CD4-positive, alpha-beta memory T cell (primary cell): ENCODE measurements around the gene BABAM1. TPM values are rescaled to one million over a fixed set of nuclear protein-coding genes. Genes with fewer than 3 reads are reported as not detected.

Experiments
- CTCF ChIA-PET: fragments of 350-600 bp; sonication (Branson Sonifier 250); formaldehyde crosslinking; loops from one replicate; lab custom pipeline; 2021; ENCODE audit warnings: inconsistent platforms; ENCODE audit not compliant: partially characterized antibody; lab: Charles Lee
- POLR2A ChIA-PET: fragments of 350-600 bp; sonication (Branson Sonifier 250); formaldehyde crosslinking; loops from one replicate; lab custom pipeline; 2021; ENCODE audit not compliant: partially characterized antibody; lab: Charles Lee
- DNase-seq, 5 donors: peaks; one replicate each; pipeline versions ENCODE4 v3.0.0 to v3.0.0-alpha.2; 2020 to 2022; ENCODE audit warnings: mixed read lengths in 1 of 5
- H3K27ac ChIP-seq: one replicate; pipeline ENCODE4 v1.7.0; 2013; ENCODE audit warnings: low read depth, low read length
- H3K27me3 ChIP-seq: 2 replicates; pipeline ENCODE4 v1.7.0; 2013; ENCODE audit warnings: mild to moderate bottlenecking, low read length, moderate library complexity; ENCODE audit not compliant: insufficient read depth
- H3K36me3 ChIP-seq: 2 replicates; pipeline ENCODE4 v1.7.0; 2013; ENCODE audit warnings: mild to moderate bottlenecking, low read length, moderate library complexity; ENCODE audit not compliant: insufficient read depth
- H3K4me1 ChIP-seq: 2 replicates; pipeline ENCODE4 v1.7.0; 2013; ENCODE audit warnings: mild to moderate bottlenecking, low read length, moderate library complexity; ENCODE audit not compliant: insufficient read depth
- H3K4me3 ChIP-seq, 2 donors: one replicate each; pipeline ENCODE4 v1.7.0; 2013; ENCODE audit warnings: low read length in 2 of 2, mild to moderate bottlenecking in 1 of 2
- H3K9me3 ChIP-seq, 2 donors: one replicate each; pipeline ENCODE4 v1.7.0; 2013; ENCODE audit warnings: low read length in 2 of 2, control low read depth in 1 of 2; ENCODE audit not compliant: control insufficient read depth in 1 of 2
- H3K27ac Mint-ChIP-seq, 7 donors: one replicate each; pipeline ENCODE4 v1.8.0; 2020 to 2021; ENCODE audit warnings: mixed read lengths in 7 of 7, mild to moderate bottlenecking in 6 of 7, inconsistent platforms in 3 of 7, moderate library complexity in 3 of 7
- H3K27me3 Mint-ChIP-seq, 2 donors: one replicate each; pipeline ENCODE4 v1.8.0; 2020 to 2021; ENCODE audit warnings: mixed read lengths in 2 of 2
- H3K36me3 Mint-ChIP-seq, 2 donors: one replicate each; pipeline ENCODE4 v1.8.0; 2020 to 2021; ENCODE audit warnings: mixed read lengths in 2 of 2, inconsistent platforms in 1 of 2, mild to moderate bottlenecking in 1 of 2
- H3K4me1 Mint-ChIP-seq, 4 donors: one replicate each; pipeline ENCODE4 v1.8.0; 2020 to 2021; ENCODE audit warnings: mixed read lengths in 4 of 4, mild to moderate bottlenecking in 1 of 4
- H3K4me3 Mint-ChIP-seq, 8 donors: one replicate each; pipeline ENCODE4 v1.8.0; 2020 to 2021; ENCODE audit warnings: mixed read lengths in 8 of 8, mild to moderate bottlenecking in 7 of 8, moderate library complexity in 6 of 8, inconsistent platforms in 3 of 8
- H3K9me3 Mint-ChIP-seq, 8 donors: one replicate each; pipeline ENCODE4 v1.8.0; 2020 to 2021; ENCODE audit warnings: mixed read lengths in 8 of 8, mild to moderate bottlenecking in 5 of 8, inconsistent platforms in 3 of 8, moderate library complexity in 1 of 8
- intact Hi-C: fragments of 100-400 bp; cut with micrococcal nuclease; formaldehyde crosslinking; loops from one replicate; pipeline ENCODE4 v1.15.1; 2023
- polyA plus RNA-seq, 2 donors: library from polyadenylated mRNA; unstranded; fragments of 300-500 nt; fragmentation: Illumina TruSeq; gene quantifications; one replicate each; pipeline ENCODE4 v1.2.3, GENCODE V29; 2021
- total RNA-seq, 2 experiments: library from RNA; stranded (reverse); gene quantifications; one replicate each; pipeline ENCODE4 v1.2.3, GENCODE V29; 2021

The BABAM1 gene
- total and polyA plus RNA-seq, 4 experiments from 2014 or later = 92.0 to 171 (median 107) TPM

GRCh38 chr19:17259934-17260333 is 7.3 kb upstream of the BABAM1 start:
- Mint-ChIP-seq H3K9me3 (no peaks in the 10 kb centered on the region), H3K4me1 (peaks cover 5 to 21% (median 16%) of the 10 kb centered on the region in 4 donors), H3K27ac (no peak overlapping the region), H3K4me3 (no peak overlapping the region), H3K27me3 (no peaks in the 10 kb centered on the region), H3K36me3 (no peaks in the 10 kb centered on the region)
- Histone ChIP-seq H3K4me1 (peaks cover 10% of the 10 kb centered on the region), H3K9me3 (no peaks in the 10 kb centered on the region), H3K36me3 (no peaks in the 10 kb centered on the region), H3K4me3 (no peak overlapping the region), H3K27me3 (no peaks in the 10 kb centered on the region), H3K27ac (no peak overlapping the region)
- ChIA-PET CTCF (interaction anchor here (0.6 to 8.0 kb wide), 22 partner anchors 8 to 209 kb away, joined by 3 to 83 read pairs (median 4); partner anchors contain the start of genes ANKLE1, DDA1, MRPL34 and OCEL1), POLR2A (interaction anchor here (0.7 to 1.7 kb wide), 4 partner anchors 21 to 39 kb away, joined by 3 to 7 read pairs (median 4); partner anchors contain the start of gene ANKLE1)
- intact Hi-C loops = no loop called here
- DNase-seq = no peak

DNA sequence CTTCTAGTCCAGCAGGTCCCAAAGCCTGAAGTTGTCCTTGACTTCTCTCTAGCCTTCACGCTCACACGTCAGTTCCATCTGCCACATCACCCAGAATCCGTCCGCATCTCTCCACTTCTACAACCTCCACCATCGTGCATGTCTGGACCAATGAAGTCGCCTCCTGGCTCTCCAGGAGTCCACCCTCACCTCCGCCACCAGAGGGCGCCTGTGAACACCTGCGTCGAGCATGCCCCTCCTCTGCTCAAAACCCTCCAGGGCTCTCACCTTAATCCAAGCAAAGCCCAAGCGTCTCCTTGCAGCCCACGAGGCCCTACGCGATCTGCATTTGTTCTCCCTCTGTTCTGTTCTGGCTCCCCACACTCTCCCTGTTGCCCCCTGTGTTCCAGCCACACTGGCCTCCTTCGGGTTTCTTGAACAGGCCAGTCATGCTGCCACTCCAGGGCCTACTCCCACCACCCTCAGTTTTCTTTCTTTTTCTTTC is 6.4 kb upstream of the BABAM1 start:
- Histone ChIP-seq H3K27me3 (no peaks in the 10 kb centered on the region), H3K36me3 (no peaks in the 10 kb centered on the region), H3K9me3 (no peaks in the 10 kb centered on the region), H3K4me3 (no peak overlapping the region), H3K4me1 (peaks cover 14% of the 10 kb centered on the region), H3K27ac (no peak overlapping the region)
- peak; percentile 85 to 88 (median 87) for DNase-seq
- H3K27me3 Mint-ChIP-seq = no peaks in the 10 kb centered on the region
- H3K27ac Mint-ChIP-seq = peak overlapping the region in 5 of 7 donors; percentile 1 to 82 (median 47)
- H3K4me3 Mint-ChIP-seq = no peak overlapping the region
- CTCF ChIA-PET = interaction anchor here (0.6 to 8.0 kb wide), 27 partner anchors 9 to 284 kb away, joined by 3 to 83 read pairs (median 4); partner anchors contain the start of genes ANKLE1, DDA1, OCEL1 and USE1
- peaks cover 5 to 22% (median 16%) of the 10 kb centered on the region in 4 donors for H3K4me1 Mint-ChIP-seq
- H3K9me3 Mint-ChIP-seq = no peaks in the 10 kb centered on the region
- H3K36me3 Mint-ChIP-seq = no peaks in the 10 kb centered on the region
- POLR2A ChIA-PET = interaction anchor here (0.7 to 1.7 kb wide), 4 partner anchors 20 to 40 kb away, joined by 3 to 7 read pairs (median 4); partner anchors contain the start of gene ANKLE1
- intact Hi-C loops = loop anchor here (1.0 kb wide), 2 partner anchors 21 to 194 kb away; no protein-coding TSS in a partner anchor

DNA sequence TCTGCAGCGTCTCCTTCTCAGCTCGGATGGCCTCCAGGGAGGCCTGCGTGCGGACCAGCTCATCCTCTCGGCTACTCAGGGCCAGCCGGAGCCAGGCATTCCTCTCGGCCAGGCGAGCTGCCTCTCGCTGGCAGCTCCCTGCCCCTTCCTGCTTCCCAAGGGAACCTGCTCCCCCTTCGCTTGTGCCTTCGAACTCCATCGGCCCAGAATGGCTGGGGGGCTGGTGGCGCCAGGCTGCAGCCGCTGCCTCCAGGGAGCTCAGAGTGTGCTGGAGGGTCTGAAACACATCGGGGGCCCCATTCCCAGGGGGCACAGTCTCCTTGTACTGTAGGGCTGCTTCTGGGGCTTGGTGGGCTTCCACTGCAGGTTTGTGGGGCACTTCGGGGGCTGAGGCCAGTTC is 4.7 kb upstream of the BABAM1 start:
- H3K4me3 Mint-ChIP-seq = no peak overlapping the region
- CTCF ChIA-PET = interaction anchor here (1.1 to 8.0 kb wide), 4 partner anchors 19 to 125 kb away, joined by 3 to 83 read pairs (median 34); partner anchors contain the start of genes ANKLE1 and OCEL1
- intact Hi-C loops = no loop called here
- peaks cover 11 to 31% (median 25%) of the 10 kb centered on the region in 4 donors for H3K4me1 Mint-ChIP-seq
- H3K4me1 ChIP-seq = peaks cover 20% of the 10 kb centered on the region
- no peaks in the 10 kb centered on the region for H3K9me3 ChIP-seq
- POLR2A ChIA-PET = no interaction called here
- H3K27ac ChIP-seq = no peak overlapping the region
- no peaks in the 10 kb centered on the region for H3K36me3 ChIP-seq
- H3K27me3 ChIP-seq = no peaks in the 10 kb centered on the region
- H3K4me3 ChIP-seq = no peak overlapping the region
- H3K9me3 Mint-ChIP-seq = no peaks in the 10 kb centered on the region
- peaks cover 0 to 5% of the 10 kb centered on the region in 2 donors for H3K36me3 Mint-ChIP-seq
- no peak for DNase-seq
- peaks cover 1 to 2% of the 10 kb centered on the region in 2 donors for H3K27me3 Mint-ChIP-seq
- H3K27ac Mint-ChIP-seq = peak overlapping the region in 2 of 7 donors; percentile 43 to 55

GRCh38 chr19:17263712-17264640 is 3.3 kb upstream of the BABAM1 start:
- Histone ChIP-seq H3K27me3 (no peaks in the 10 kb centered on the region), H3K4me3 (no peak overlapping the region), H3K9me3 (no peaks in the 10 kb centered on the region), H3K27ac (no peak overlapping the region), H3K4me1 (peaks cover 29% of the 10 kb centered on the region), H3K36me3 (peaks cover 3% of the 10 kb centered on the region)
- H3K4me3 Mint-ChIP-seq = no peak overlapping the region
- H3K9me3 Mint-ChIP-seq = no peaks in the 10 kb centered on the region
- H3K27me3 Mint-ChIP-seq = peaks cover 1 to 2% of the 10 kb centered on the region in 2 donors
- ChIA-PET POLR2A (interaction anchor here (0.8 to 1.2 kb wide), 2 partner anchors 19 to 125 kb away, joined by 3 read pairs; no protein-coding TSS in a partner anchor), CTCF (interaction anchor here (0.8 to 8.0 kb wide), 7 partner anchors 11 to 155 kb away, joined by 3 to 65 read pairs (median 4); partner anchors contain the start of genes ANKLE1 and OCEL1)
- DNase-seq = no peak
- intact Hi-C loops = no loop called here
- H3K36me3 Mint-ChIP-seq = peaks cover 0 to 10% of the 10 kb centered on the region in 2 donors
- H3K27ac Mint-ChIP-seq = peak overlapping the region in 6 of 7 donors; percentile 7 to 92 (median 51)
- peaks cover 15 to 39% (median 31%) of the 10 kb centered on the region in 4 donors for H3K4me1 Mint-ChIP-seq

DNA sequence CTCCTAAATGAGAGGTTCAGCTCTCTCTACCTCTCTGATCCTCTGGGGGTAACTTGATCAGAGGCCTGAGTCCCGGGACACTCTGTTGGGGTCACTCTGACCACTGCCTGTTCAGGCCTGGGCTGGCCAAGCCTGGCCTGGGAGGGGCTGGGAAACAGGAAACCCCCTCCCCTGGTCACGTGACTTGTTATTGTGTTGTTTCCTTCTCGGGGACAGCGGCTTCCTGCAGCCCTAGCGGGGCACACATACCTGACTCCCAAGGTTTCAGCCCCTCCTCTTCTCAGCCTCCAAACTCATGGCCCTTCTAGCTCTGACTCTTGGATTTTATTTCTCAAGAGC is 2.6 kb upstream of the BABAM1 start, which contains the start of gene USHBP1:
Gene USHBP1, minus strand, starts transcription at position 105 of the 339 bp plus-strand sequence. CDS start 446 bp downstream, outside the sequence.
- H3K27ac ChIP-seq = no peak within 1 kb of the TSS
- Mint-ChIP-seq H3K4me1 (peaks cover 15 to 39% (median 31%) of the 10 kb centered on the region in 4 donors), H3K27me3 (peaks cover 1 to 2% of the 10 kb centered on the region in 2 donors), H3K27ac (peak within 1 kb of the TSS in 5 of 7 donors; percentile 7 to 92 (median 59)), H3K36me3 (peaks cover 0 to 10% of the 10 kb centered on the region in 2 donors), H3K9me3 (no peaks in the 10 kb centered on the region), H3K4me3 (peak within 1 kb of the TSS in 1 of 8 donors; percentile 5)
- no peaks in the 10 kb centered on the region for H3K27me3 ChIP-seq
- no peak for DNase-seq
- ChIA-PET POLR2A (interaction anchor here (0.8 to 1.2 kb wide), 2 partner anchors 18 to 125 kb away, joined by 3 read pairs; no protein-coding TSS in a partner anchor), CTCF (interaction anchor here (0.6 to 8.0 kb wide), 6 partner anchors 12 to 154 kb away, joined by 3 to 65 read pairs (median 4); partner anchors contain the start of genes ANKLE1, OCEL1 and USE1)
- peaks cover 29% of the 10 kb centered on the region for H3K4me1 ChIP-seq
- peaks cover 5% of the 10 kb centered on the region for H3K36me3 ChIP-seq
- H3K9me3 ChIP-seq = no peaks in the 10 kb centered on the region
- intact Hi-C loops = no loop called here
- H3K4me3 ChIP-seq = no peak within 1 kb of the TSS

GRCh38 chr19:17266026-17266425 is 1.2 kb upstream of the BABAM1 start:
- Histone ChIP-seq H3K27me3 (no peaks in the 10 kb centered on the region), H3K4me3 (no peak overlapping the region), H3K27ac (no peak overlapping the region), H3K4me1 (peaks cover 26% of the 10 kb centered on the region), H3K36me3 (peaks cover 5% of the 10 kb centered on the region), H3K9me3 (no peaks in the 10 kb centered on the region)
- Mint-ChIP-seq H3K4me3 (peak overlapping the region in 1 of 8 donors; percentile 21), H3K27me3 (peaks cover 1 to 2% of the 10 kb centered on the region in 2 donors), H3K9me3 (no peaks in the 10 kb centered on the region), H3K4me1 (peaks cover 12 to 34% (median 27%) of the 10 kb centered on the region in 4 donors), H3K36me3 (peaks cover 4 to 18% of the 10 kb centered on the region in 2 donors), H3K27ac (peak overlapping the region in 3 of 7 donors; percentile 23 to 48 (median 40))
- no peak for DNase-seq
- intact Hi-C loops = loop anchor here (2.0 to 5.0 kb wide), 2 partner anchors 39 to 71 kb away; partner anchors contain the start of genes GTPBP3 and OCEL1
- ChIA-PET CTCF (interaction anchor here (0.9 to 6.0 kb wide), 8 partner anchors 11 to 82 kb away, joined by 3 to 47 read pairs (median 5); partner anchors contain the start of gene ANKLE1), POLR2A (interaction anchor here (1.3 to 3.4 kb wide), 7 partner anchors 40 to 191 kb away, joined by 3 to 39 read pairs (median 11); partner anchors contain the start of genes DDA1, HAUS8, MYO9B and OCEL1)
